K562 (cell line): ENCODE measurements around the gene SUPT5H. TPM values are rescaled to one million over a fixed set of nuclear protein-coding genes. Genes with fewer than 3 reads are reported as not detected.

Experiments
- BHLHE40 ChIP-seq: IDR thresholded peaks from 2 replicates; pipeline ENCODE4 v1.6.1; 2011; ENCODE audit warnings: low read length, improper control_type of control experiment
- CXXC5 ChIP-seq: fragments of 250-450 bp; sonication (Bioruptor Pico); IDR thresholded peaks from 2 replicates; pipeline ENCODE4 v1.8.0; 2022; ENCODE audit warnings: inconsistent platforms, mild to moderate bottlenecking, moderate library complexity
- ESRRB ChIP-seq: fragments of 250-450 bp; sonication (Bioruptor Pico); IDR thresholded peaks from 2 replicates; pipeline ENCODE4 v1.5.0; 2020; ENCODE audit warnings: mild to moderate bottlenecking, moderate library complexity, borderline replicate concordance
- HDAC1 ChIP-seq, 2 experiments: fragments of 450-650 bp; IDR thresholded peaks; 2 replicates each; pipeline ENCODE4 v1.6.1; 2016 to 2017; ENCODE audit warnings: inconsistent platforms in 1 of 2, mild to moderate bottlenecking in 1 of 2, moderate library complexity in 1 of 2
- HMGN3 ChIP-seq: IDR thresholded peaks from 2 replicates; pipeline ENCODE4 v1.6.1; 2011; ENCODE audit warnings: borderline replicate concordance, low read depth, mild to moderate bottlenecking, mixed read lengths, low read length; ENCODE audit not compliant: insufficient read length; ENCODE audit errors: extremely low read depth
- MED1 ChIP-seq: sonication (generic); formaldehyde crosslinking; IDR thresholded peaks from 2 replicates; pipeline ENCODE4 v1.8.1; 2023; ENCODE audit warnings: missing genetic modification reagents, borderline replicate concordance
- MYC ChIP-seq, 2 experiments: fragments of 250-450 bp in 1 of 2; sonication (Bioruptor Pico) in 1 of 2; IDR thresholded peaks; 2 replicates each; pipeline versions ENCODE4 v1.5.1 to v1.6.1; 2012 to 2021; ENCODE audit warnings: low read depth in 2 of 2, borderline replicate concordance in 1 of 2, improper control_type of control experiment in 1 of 2, low read length in 1 of 2, mild to moderate bottlenecking in 1 of 2, moderate library complexity in 1 of 2
- MYNN ChIP-seq, 2 experiments: sonication (generic); formaldehyde crosslinking in 1 of 2; IDR thresholded peaks; 2 replicates each; pipeline versions ENCODE4 v1.5.0 to v1.6.1; 2016 to 2020; ENCODE audit warnings: antibody characterized with exemption in 1 of 2, missing genetic modification reagents in 1 of 2
- SAFB ChIP-seq: fragments of 200-400 bp; formaldehyde crosslinking; IDR thresholded peaks from 2 replicates; pipeline ENCODE4 v1.6.1; 2017; ENCODE audit warnings: low read depth, low read length, borderline replicate concordance
- SIRT6 ChIP-seq: IDR thresholded peaks from one replicate; pipeline ENCODE4 v1.6.1; 2012; ENCODE audit warnings: low read depth, mild to moderate bottlenecking, control low read depth, inconsistent platforms, low read length, moderate library complexity
- SMARCA4 ChIP-seq: fragments of 450-650 bp; IDR thresholded peaks from 2 replicates; pipeline ENCODE4 v1.6.1; 2016
- SMARCC2 ChIP-seq: fragments of 450-650 bp; IDR thresholded peaks from 2 replicates; pipeline ENCODE4 v1.6.1; 2017; ENCODE audit warnings: antibody characterized with exemption, moderate library complexity, mild to moderate bottlenecking, low read depth
- SMARCE1 ChIP-seq: fragments of 450-650 bp; IDR thresholded peaks from 2 replicates; pipeline ENCODE4 v1.7.1; 2016; ENCODE audit warnings: mild to moderate bottlenecking
- TRIM24 ChIP-seq, 2 experiments: fragments of 450-650 bp; IDR thresholded peaks; 2 replicates each; pipeline ENCODE4 v1.6.1; 2016
- ZBTB1 ChIP-seq: sonication (generic); formaldehyde crosslinking; IDR thresholded peaks from 2 replicates; pipeline ENCODE4 v1.8.1; 2023; ENCODE audit warnings: missing genetic modification reagents, low read depth, mild to moderate bottlenecking, borderline replicate concordance
- ZBTB17 ChIP-seq: fragments of 450-650 bp; formaldehyde crosslinking; IDR thresholded peaks from 2 replicates; pipeline ENCODE4 v1.4.0; 2020; ENCODE audit warnings: mild to moderate bottlenecking
- ZBTB49 ChIP-seq: sonication (generic); formaldehyde crosslinking; IDR thresholded peaks from 2 replicates; pipeline ENCODE4 v1.8.0; 2022; ENCODE audit warnings: missing genetic modification reagents, mild to moderate bottlenecking, borderline replicate concordance
- ZNF174 ChIP-seq: fragments of 250-450 bp; sonication (Bioruptor Pico); IDR thresholded peaks from 2 replicates; pipeline ENCODE4 v1.4.0; 2020; ENCODE audit warnings: mild to moderate bottlenecking
- ZNF239 ChIP-seq: fragments of 250-450 bp; sonication (Bioruptor Pico); IDR thresholded peaks from 2 replicates; pipeline ENCODE4 v1.4.0; 2020; ENCODE audit warnings: mild to moderate bottlenecking
- ZNF57 ChIP-seq: fragments of 450-650 bp; formaldehyde crosslinking; IDR thresholded peaks from 2 replicates; pipeline ENCODE4 v1.4.0; 2020; ENCODE audit warnings: mild to moderate bottlenecking, moderate library complexity
- ZNF644 ChIP-seq: fragments of 200-800 bp; sonication (Bioruptor generic); IDR thresholded peaks from 2 replicates; pipeline ENCODE4 v1.6.1; 2016; ENCODE audit warnings: low read depth, missing genetic modification characterization, missing compliant biosample characterization
- ZNF766 ChIP-seq: fragments of 200-800 bp; sonication (Bioruptor generic); conservative IDR thresholded peaks from 2 replicates; pipeline ENCODE4 v1.6.1; 2016; ENCODE audit warnings: missing genetic modification characterization, missing compliant biosample characterization
- polyA plus RNA-seq, 8 experiments: library from polyadenylated mRNA; depleted of rRNA in 4 of 8; stranded (reverse) in 5 of 8; unstranded in 3 of 8; fragments of >200 nt; fragmentation: Nextera tagmentation in 2 of 8; fragmentation: Illumina TruSeq in 1 of 8; extraction: Ambion mirVana in 2 of 8; extraction: Trizol in 1 of 8; gene quantifications; 2 replicates each; pipeline versions ENCODE4 v1.2.1 to v1.2.3, GENCODE V29; 2011 to 2014; ENCODE audit warnings: inconsistent platforms in 1 of 8, missing spikeins in 1 of 8
- total RNA-seq, 7 experiments: library from RNA; depleted of rRNA in 6 of 7; stranded (reverse); fragments of >200 nt in 6 of 7; fragmentation: Illumina TruSeq in 2 of 7; extraction: Trizol in 2 of 7; gene quantifications; 2 replicates each; pipeline versions ENCODE4 v1.2.1 to v1.2.3, GENCODE V29; 2011 to 2021; ENCODE audit warnings: low replicate concordance in 1 of 7
- TF ChIP-seq, protein P1 (sequence below), 3 experiments: IDR thresholded peaks in 2 of 3; conservative IDR thresholded peaks in 1 of 3; 2 replicates each; pipeline ENCODE4 v1.5.1; 2011 to 2012; ENCODE audit warnings: low read length in 3 of 3, mild to moderate bottlenecking in 3 of 3, control low read depth in 2 of 3, improper control_type of control experiment in 1 of 3, inconsistent platforms in 1 of 3, low read depth in 1 of 3, mixed read lengths in 1 of 3, moderate library complexity in 1 of 3; ENCODE audit not compliant: insufficient read depth in 2 of 3
- TF ChIP-seq, protein P2 (sequence below): IDR thresholded peaks from 2 replicates; pipeline ENCODE4 v1.6.1; 2016; ENCODE audit warnings: missing genetic modification characterization, missing compliant biosample characterization

Gene SUPT5H
- total and polyA plus RNA-seq, 9 of the 15 experiments (the other 6 are each of a cell fraction or from before 2014, with no cell fraction given): 13.3 to 85.9 (median 35.9) TPM

DNA sequence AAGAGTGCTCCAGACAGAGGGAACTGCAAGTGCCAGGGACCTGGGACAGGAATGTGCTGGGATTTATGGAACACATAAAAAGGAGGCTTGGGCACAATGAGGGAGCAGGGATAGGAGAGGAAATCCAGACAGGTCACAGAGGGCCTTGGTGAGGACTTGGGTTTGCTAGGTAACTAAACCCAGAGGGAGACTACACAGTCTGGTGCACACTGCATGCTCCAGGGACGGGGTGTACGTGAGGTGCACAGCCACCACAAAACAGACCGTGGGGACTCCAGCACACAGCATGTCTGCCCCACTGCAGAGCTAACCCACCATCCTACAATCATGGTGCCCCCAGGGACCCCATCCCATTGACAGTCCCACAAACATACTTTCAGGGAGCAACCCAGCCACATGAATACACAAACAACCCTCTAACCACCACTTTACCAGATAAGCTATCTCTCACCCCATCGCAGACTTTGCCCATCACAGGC, 44.3 kb upstream of the SUPT5H start (continued):
- TF ChIP-seq ZNF57 (no peak), BHLHE40 (0 out of 2 replicates have a peak, but pooled peaks have one; percentile 6), SMARCC2 (0 out of 2 replicates have a peak, but pooled peaks have one; percentile 32), ZNF239 (CRISPR knock-in tag) (no peak), MYNN (IDR thresholded peaks at IDR 0.05) (peak; percentile 73; the same call in 1 of the 2 replicates), MYNN (CRISPR knock-in tag; IDR thresholded peaks at IDR 0.05) (no peak), ZBTB49 (CRISPR knock-in tag) (no peak), ZNF766 (CRISPR knock-in tag) (peak; percentile 88), HMGN3 (no peak), HDAC1 (IDR thresholded peaks at IDR 0.05) (peak in 1 of 2 experiments; percentile 62; a peak in 2 of 4 replicates), SIRT6 (no peak), MYC (IDR thresholded peaks at IDR 0.05; ENCODE audit: low read depth, low read length) (0 out of 2 replicates have a peak, but pooled peaks have one; percentile 18), MYC (CRISPR knock-in tag; IDR thresholded peaks at IDR 0.05; ENCODE audit: borderline replicate concordance, low read depth) (no peak), SMARCE1 (peak; percentile 88), ZNF174 (CRISPR knock-in tag) (no peak), CXXC5 (CRISPR knock-in tag) (no peak), SMARCA4 (peak; percentile 80), ZNF644 (tag) (no peak; the same call in 1 of the 2 replicates), ZBTB1 (CRISPR knock-in tag) (no peak), ZBTB17 (no peak), ESRRB (CRISPR knock-in tag) (no peak), TRIM24 (IDR thresholded peaks at IDR 0.05) (0 out of 4 replicates have a peak, but pooled peaks of 1 of the 2 experiments have one; percentile 17), SAFB (no peak), MED1 (CRISPR knock-in tag) (no peak)
- TF ChIP-seq, protein P1, sequence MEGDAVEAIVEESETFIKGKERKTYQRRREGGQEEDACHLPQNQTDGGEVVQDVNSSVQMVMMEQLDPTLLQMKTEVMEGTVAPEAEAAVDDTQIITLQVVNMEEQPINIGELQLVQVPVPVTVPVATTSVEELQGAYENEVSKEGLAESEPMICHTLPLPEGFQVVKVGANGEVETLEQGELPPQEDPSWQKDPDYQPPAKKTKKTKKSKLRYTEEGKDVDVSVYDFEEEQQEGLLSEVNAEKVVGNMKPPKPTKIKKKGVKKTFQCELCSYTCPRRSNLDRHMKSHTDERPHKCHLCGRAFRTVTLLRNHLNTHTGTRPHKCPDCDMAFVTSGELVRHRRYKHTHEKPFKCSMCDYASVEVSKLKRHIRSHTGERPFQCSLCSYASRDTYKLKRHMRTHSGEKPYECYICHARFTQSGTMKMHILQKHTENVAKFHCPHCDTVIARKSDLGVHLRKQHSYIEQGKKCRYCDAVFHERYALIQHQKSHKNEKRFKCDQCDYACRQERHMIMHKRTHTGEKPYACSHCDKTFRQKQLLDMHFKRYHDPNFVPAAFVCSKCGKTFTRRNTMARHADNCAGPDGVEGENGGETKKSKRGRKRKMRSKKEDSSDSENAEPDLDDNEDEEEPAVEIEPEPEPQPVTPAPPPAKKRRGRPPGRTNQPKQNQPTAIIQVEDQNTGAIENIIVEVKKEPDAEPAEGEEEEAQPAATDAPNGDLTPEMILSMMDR (IDR thresholded peaks at IDR 0.05 in 2 of 3, conservative IDR thresholded peaks at IDR 0.05 in 1 of 3; ENCODE audit: insufficient read depth in 2 of 3, low read depth in 1 of 3, low read length in 3 of 3): no peak
- TF ChIP-seq, protein P2, sequence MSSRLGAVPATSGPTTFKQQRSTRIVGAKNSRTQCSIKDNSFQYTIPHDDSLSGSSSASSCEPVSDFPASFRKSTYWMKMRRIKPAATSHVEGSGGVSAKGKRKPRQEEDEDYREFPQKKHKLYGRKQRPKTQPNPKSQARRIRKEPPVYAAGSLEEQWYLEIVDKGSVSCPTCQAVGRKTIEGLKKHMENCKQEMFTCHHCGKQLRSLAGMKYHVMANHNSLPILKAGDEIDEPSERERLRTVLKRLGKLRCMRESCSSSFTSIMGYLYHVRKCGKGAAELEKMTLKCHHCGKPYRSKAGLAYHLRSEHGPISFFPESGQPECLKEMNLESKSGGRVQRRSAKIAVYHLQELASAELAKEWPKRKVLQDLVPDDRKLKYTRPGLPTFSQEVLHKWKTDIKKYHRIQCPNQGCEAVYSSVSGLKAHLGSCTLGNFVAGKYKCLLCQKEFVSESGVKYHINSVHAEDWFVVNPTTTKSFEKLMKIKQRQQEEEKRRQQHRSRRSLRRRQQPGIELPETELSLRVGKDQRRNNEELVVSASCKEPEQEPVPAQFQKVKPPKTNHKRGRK (tag): no peak
